ENCODE data around the gene CTNNA3. TPM values are rescaled to one million over a fixed set of nuclear protein-coding genes. Genes with fewer than 3 reads are reported as not detected.

The CTNNA3 gene
- total and polyA plus RNA-seq, 4 donors: 0.16 to 2.4 (median 1.4) TPM

DNA sequence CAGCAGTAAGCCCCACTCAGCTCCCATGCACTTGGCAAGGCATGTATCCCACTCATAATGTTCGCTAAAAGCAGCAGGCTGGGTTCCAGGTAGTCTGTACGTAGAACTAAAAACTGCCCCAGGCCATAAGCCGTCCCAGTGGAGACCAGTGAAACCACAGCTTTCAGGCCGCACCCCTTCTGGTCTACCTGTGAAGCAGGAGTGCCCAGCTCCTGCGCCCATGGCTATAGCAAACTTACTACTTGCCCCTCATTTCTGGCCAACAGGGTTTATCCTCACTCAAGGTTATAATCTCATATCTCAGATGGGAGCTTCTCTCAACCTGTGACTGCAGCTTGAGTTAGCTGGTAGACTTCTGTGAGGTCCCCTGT is 1108.3 kb downstream of the CTNNA3 start:
- TF ChIP-seq, protein P1, sequence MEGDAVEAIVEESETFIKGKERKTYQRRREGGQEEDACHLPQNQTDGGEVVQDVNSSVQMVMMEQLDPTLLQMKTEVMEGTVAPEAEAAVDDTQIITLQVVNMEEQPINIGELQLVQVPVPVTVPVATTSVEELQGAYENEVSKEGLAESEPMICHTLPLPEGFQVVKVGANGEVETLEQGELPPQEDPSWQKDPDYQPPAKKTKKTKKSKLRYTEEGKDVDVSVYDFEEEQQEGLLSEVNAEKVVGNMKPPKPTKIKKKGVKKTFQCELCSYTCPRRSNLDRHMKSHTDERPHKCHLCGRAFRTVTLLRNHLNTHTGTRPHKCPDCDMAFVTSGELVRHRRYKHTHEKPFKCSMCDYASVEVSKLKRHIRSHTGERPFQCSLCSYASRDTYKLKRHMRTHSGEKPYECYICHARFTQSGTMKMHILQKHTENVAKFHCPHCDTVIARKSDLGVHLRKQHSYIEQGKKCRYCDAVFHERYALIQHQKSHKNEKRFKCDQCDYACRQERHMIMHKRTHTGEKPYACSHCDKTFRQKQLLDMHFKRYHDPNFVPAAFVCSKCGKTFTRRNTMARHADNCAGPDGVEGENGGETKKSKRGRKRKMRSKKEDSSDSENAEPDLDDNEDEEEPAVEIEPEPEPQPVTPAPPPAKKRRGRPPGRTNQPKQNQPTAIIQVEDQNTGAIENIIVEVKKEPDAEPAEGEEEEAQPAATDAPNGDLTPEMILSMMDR (IDR thresholded peaks at IDR 0.05; ENCODE audit: low read depth, low read length, missing input control): no peak
- no peak for TF ChIP-seq HNF4A (conservative IDR thresholded peaks at IDR 0.05)
- TF ChIP-seq GABPA (IDR thresholded peaks at IDR 0.05 in 1 of 2, conservative IDR thresholded peaks at IDR 0.05 in 1 of 2): no peak
- no peak for TF ChIP-seq FOXA1 (IDR thresholded peaks at IDR 0.05)
- no peak for TF ChIP-seq RXRA (IDR thresholded peaks at IDR 0.05)
- no peak for TF ChIP-seq RAD21 (IDR thresholded peaks at IDR 0.05)
- TF ChIP-seq NR2F2 (IDR thresholded peaks at IDR 0.05): no peak
- TF ChIP-seq JUND (IDR thresholded peaks at IDR 0.05): no peak
- TF ChIP-seq, protein P2, sequence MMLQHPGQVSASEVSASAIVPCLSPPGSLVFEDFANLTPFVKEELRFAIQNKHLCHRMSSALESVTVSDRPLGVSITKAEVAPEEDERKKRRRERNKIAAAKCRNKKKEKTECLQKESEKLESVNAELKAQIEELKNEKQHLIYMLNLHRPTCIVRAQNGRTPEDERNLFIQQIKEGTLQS (IDR thresholded peaks at IDR 0.05): no peak
- no peak for TF ChIP-seq TAF1 (conservative IDR thresholded peaks at IDR 0.05)
- no peak for TF ChIP-seq SP1 (IDR thresholded peaks at IDR 0.05)
- TF ChIP-seq YY1 (IDR thresholded peaks at IDR 0.05): no peak
- TF ChIP-seq, protein P3, sequence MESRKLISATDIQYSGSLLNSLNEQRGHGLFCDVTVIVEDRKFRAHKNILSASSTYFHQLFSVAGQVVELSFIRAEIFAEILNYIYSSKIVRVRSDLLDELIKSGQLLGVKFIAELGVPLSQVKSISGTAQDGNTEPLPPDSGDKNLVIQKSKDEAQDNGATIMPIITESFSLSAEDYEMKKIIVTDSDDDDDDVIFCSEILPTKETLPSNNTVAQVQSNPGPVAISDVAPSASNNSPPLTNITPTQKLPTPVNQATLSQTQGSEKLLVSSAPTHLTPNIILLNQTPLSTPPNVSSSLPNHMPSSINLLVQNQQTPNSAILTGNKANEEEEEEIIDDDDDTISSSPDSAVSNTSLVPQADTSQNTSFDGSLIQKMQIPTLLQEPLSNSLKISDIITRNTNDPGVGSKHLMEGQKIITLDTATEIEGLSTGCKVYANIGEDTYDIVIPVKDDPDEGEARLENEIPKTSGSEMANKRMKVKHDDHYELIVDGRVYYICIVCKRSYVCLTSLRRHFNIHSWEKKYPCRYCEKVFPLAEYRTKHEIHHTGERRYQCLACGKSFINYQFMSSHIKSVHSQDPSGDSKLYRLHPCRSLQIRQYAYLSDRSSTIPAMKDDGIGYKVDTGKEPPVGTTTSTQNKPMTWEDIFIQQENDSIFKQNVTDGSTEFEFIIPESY (IDR thresholded peaks at IDR 0.05): no peak
- TF ChIP-seq HNF4G (IDR thresholded peaks at IDR 0.05): no peak
- TF ChIP-seq, protein P4, sequence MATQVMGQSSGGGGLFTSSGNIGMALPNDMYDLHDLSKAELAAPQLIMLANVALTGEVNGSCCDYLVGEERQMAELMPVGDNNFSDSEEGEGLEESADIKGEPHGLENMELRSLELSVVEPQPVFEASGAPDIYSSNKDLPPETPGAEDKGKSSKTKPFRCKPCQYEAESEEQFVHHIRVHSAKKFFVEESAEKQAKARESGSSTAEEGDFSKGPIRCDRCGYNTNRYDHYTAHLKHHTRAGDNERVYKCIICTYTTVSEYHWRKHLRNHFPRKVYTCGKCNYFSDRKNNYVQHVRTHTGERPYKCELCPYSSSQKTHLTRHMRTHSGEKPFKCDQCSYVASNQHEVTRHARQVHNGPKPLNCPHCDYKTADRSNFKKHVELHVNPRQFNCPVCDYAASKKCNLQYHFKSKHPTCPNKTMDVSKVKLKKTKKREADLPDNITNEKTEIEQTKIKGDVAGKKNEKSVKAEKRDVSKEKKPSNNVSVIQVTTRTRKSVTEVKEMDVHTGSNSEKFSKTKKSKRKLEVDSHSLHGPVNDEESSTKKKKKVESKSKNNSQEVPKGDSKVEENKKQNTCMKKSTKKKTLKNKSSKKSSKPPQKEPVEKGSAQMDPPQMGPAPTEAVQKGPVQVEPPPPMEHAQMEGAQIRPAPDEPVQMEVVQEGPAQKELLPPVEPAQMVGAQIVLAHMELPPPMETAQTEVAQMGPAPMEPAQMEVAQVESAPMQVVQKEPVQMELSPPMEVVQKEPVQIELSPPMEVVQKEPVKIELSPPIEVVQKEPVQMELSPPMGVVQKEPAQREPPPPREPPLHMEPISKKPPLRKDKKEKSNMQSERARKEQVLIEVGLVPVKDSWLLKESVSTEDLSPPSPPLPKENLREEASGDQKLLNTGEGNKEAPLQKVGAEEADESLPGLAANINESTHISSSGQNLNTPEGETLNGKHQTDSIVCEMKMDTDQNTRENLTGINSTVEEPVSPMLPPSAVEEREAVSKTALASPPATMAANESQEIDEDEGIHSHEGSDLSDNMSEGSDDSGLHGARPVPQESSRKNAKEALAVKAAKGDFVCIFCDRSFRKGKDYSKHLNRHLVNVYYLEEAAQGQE (IDR thresholded peaks at IDR 0.05): no peak
- no peak for TF ChIP-seq EGR1 (IDR thresholded peaks at IDR 0.05; ENCODE audit: low read depth in 2 of 2)
- H3K27me3 ChIP-seq (ENCODE audit: control insufficient read depth in 4 of 4, insufficient read depth in 4 of 4, low read length in 3 of 4): no peaks in the 10 kb centered on the region
- H3K9me3 ChIP-seq (ENCODE audit: control insufficient read depth in 4 of 4, low read length in 3 of 4): no peaks in the 10 kb centered on the region
- no peak overlapping the region for H3K9ac ChIP-seq (ENCODE audit: low read depth in 1 of 2, low read length in 2 of 2)
- WGBS: 95% methylated on average over 5 of the region's 5 CpGs
- no peak overlapping the region for H3K27ac ChIP-seq (ENCODE audit: low read depth in 1 of 2, low read length in 2 of 2)
- no peak for DNase-seq (ENCODE audit: low spot score)
- H3K4me3 ChIP-seq (ENCODE audit: low read depth in 1 of 3, low read length in 3 of 3): no peak overlapping the region
- no peaks in the 10 kb centered on the region for H3K36me3 ChIP-seq (ENCODE audit: control insufficient read depth in 4 of 4, insufficient read depth in 3 of 4, low read depth in 1 of 4, low read length in 3 of 4)
- no peaks in the 10 kb centered on the region for H3K4me1 ChIP-seq (ENCODE audit: control insufficient read depth in 4 of 4, insufficient read depth in 4 of 4, low read length in 3 of 4)
